Measurements from ENCODE around the gene PBX4.

- TF ChIP-seq EZH2phosphoT487 (IDR thresholded peaks at IDR 0.05; ENCODE audit: insufficient read depth, low read depth) (no peak), EZH2 (IDR thresholded peaks at IDR 0.05; ENCODE audit: insufficient read depth, poor library complexity, severe bottlenecking) (no peak)
These were observed 88.6 kb downstream of the PBX4 start for GRCh38 chr19:19529783-19530422.
